GM12878 (cell line): ENCODE measurements around the gene USP17L12. TPM values are rescaled to one million over a fixed set of nuclear protein-coding genes. Genes with fewer than 3 reads are reported as not detected.
"Not testable (repeated sequence)": the region's sequence is repeated elsewhere in the genome, so short reads cannot be mapped to it uniquely, and the experiment has no call there.

Experiments
- ATAC-seq: fragments of 200-7000 bp; cut with Tn5 transposase; 3 replicates; pipeline ENCODE4 v1.9.1; 2020; ENCODE audit warnings: mild to moderate bottlenecking, moderate library complexity
- BruUV-seq: library from RNA; stranded (reverse); fragments of 400-500 nt; replicated peaks from 2 replicates; lab custom pipeline; 2021; lab: Mats Ljungman, UMichigan
- CTCF ChIA-PET: fragments of 300-600 bp; sonication (Branson Sonifier 250); formaldehyde crosslinking; extraction: SDS; loops from one replicate; lab custom pipeline; 2021; ENCODE audit warnings: inconsistent platforms; lab: Yijun Ruan, JAX
- POLR2A ChIA-PET: fragments of 350-600 bp; formaldehyde crosslinking; extraction: SDS; loops from one replicate; lab custom pipeline; 2021; ENCODE audit warnings: inconsistent platforms; lab: Charles Lee
- RAD21 ChIA-PET: fragments of 300-600 bp; sonication (Branson Sonifier 250); formaldehyde crosslinking; loops from one replicate; lab custom pipeline; 2023; ENCODE audit warnings: antibody characterized with exemption; ENCODE audit not compliant: unreplicated experiment; lab: Charles Lee
- SMC1A ChIA-PET: fragments of 300-600 bp; sonication (Branson Sonifier 250); formaldehyde crosslinking; loops from one replicate; lab custom pipeline; 2023; ENCODE audit not compliant: unreplicated experiment, uncharacterized antibody; lab: Charles Lee
- DNase-seq: peaks from one replicate; pipeline ENCODE4 v3.0.0-alpha.2; 2011; ENCODE audit warnings: low read depth, low spot score
- FAIRE-seq: peaks from 3 replicates; lab custom pipeline; 2011; peaks lifted over from hg19 to GRCh38; lab: Jason Lieb, UNC
- H2AFZ ChIP-seq: 2 replicates; pipeline ENCODE4 v1.6.0; 2011; ENCODE audit warnings: low read depth, low read length, control low read depth; ENCODE audit not compliant: control insufficient read depth
- H3K27ac ChIP-seq: 2 replicates; pipeline ENCODE4 v1.5.1; 2011; ENCODE audit warnings: control low read depth; ENCODE audit not compliant: control insufficient read depth, insufficient read depth
- H3K27me3 ChIP-seq, 2 experiments: replicated peaks in 1 of 2; 2 replicates each; pipeline versions ENCODE4 v1.6.0 to v1.6.1; 2011; ENCODE audit warnings: low read length in 1 of 2; ENCODE audit not compliant: control insufficient read depth in 2 of 2, insufficient read depth in 2 of 2
- H3K36me3 ChIP-seq, 2 experiments: 2 replicates each; pipeline ENCODE4 v1.5.1; 2011; ENCODE audit warnings: low read length in 1 of 2; ENCODE audit not compliant: control insufficient read depth in 2 of 2, insufficient read depth in 2 of 2
- H3K4me1 ChIP-seq: 2 replicates; pipeline ENCODE4 v1.6.1; 2011; ENCODE audit warnings: mild to moderate bottlenecking, low read length, moderate library complexity, mixed read lengths; ENCODE audit not compliant: control insufficient read depth, insufficient read depth
- H3K4me2 ChIP-seq: 2 replicates; pipeline ENCODE4 v1.6.0; 2011; ENCODE audit warnings: control low read depth; ENCODE audit not compliant: control insufficient read depth, insufficient read depth
- H3K4me3 ChIP-seq: fragments of 200-600 bp; sonication (generic); 2 replicates; pipeline ENCODE4 v1.5.1; 2016
- H3K79me2 ChIP-seq: 2 replicates; pipeline ENCODE4 v1.6.0; 2011; ENCODE audit warnings: low read length; ENCODE audit not compliant: control insufficient read depth, insufficient read depth
- H3K9ac ChIP-seq: 2 replicates; pipeline ENCODE4 v1.8.0; 2011; ENCODE audit warnings: low read length, control low read depth, mixed read lengths; ENCODE audit not compliant: control insufficient read depth, insufficient read depth
- H3K9me3 ChIP-seq: replicated peaks from 3 replicates; pipeline ENCODE4 v1.5.1; 2011; ENCODE audit warnings: mild to moderate bottlenecking, low read length; ENCODE audit not compliant: control insufficient read depth, insufficient read depth
- H4K20me1 ChIP-seq: 2 replicates; pipeline ENCODE4 v1.6.0; 2011; ENCODE audit not compliant: control insufficient read depth, insufficient read depth
- WGBS: methylation state at CpG from one replicate; pipeline ENCODE4 v1.1.6; 2016; ENCODE audit warnings: low lambda C conversion rate; ENCODE audit not compliant: insufficient replicate concordance, insufficient coverage; ENCODE audit errors: missing lambda C conversion rate; 5-methylcytosine and 5-hydroxymethylcytosine counted together
- in situ Hi-C: fragments of 300-500 bp; cut with MboI; formaldehyde crosslinking; loops from 9 replicates; pipeline ENCODE4 v1.14.3; 2018; ENCODE audit warnings: mixed read lengths
- intact Hi-C: fragments of 100-400 bp; cut with micrococcal nuclease; formaldehyde crosslinking; loops from one replicate; pipeline ENCODE4 v1.14.2; 2022; ENCODE audit not compliant: unreplicated experiment
- polyA plus RNA-seq, 11 experiments: library from polyadenylated mRNA; depleted of rRNA in 4 of 11; unstranded in 6 of 11; stranded (reverse) in 5 of 11; fragments of >200 nt; fragmentation: Nextera tagmentation in 4 of 11; fragmentation: Illumina TruSeq in 1 of 11; extraction: Ambion mirVana in 4 of 11; extraction: Trizol in 1 of 11; gene quantifications; 1 replicate in 1 of 11; 2 replicates in 10 of 11; pipeline versions ENCODE4 v1.2.1 to v1.2.3, GENCODE V29; 2011 to 2016; ENCODE audit warnings: inconsistent platforms in 2 of 11, missing spikeins in 2 of 11, low read depth in 1 of 11
- total RNA-seq, 4 experiments: library from RNA; depleted of rRNA in 3 of 4; stranded (reverse); fragments of >200 nt in 3 of 4; fragmentation: Illumina TruSeq in 1 of 4; extraction: Trizol in 1 of 4; gene quantifications; 2 replicates each; pipeline versions ENCODE4 v1.2.1 to v1.2.3, GENCODE V29; 2013 to 2021

USP17L12 gene
- total and polyA plus RNA-seq, 10 of the 15 experiments (the other 5 are each of a cell fraction or from before 2014, with no cell fraction given) = not detected

DNA sequence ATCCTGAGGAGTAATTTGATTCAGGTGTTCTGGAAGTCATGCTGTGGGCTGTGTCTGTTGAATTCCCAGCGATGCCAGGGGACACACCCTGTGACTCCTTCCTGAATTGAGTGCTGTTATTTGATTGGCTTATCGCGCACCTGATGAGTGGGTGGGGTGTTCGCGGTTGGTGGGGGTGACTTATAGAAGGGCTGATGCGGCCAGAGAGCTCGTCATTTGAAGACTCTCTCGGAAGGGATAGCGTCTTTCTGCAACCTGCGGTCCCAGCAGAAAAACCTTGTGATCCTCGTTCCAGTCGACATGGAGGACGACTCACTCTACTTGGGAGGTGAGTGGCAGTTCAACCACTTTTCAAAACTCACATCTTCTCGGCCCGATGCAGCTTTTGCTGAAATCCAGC is 37.9 kb downstream of the USP17L12 start, which contains the start of gene USP17L20:
USP17L20 (plus strand) TSS at position 301 of the 400 bp plus-strand sequence; CDS start at position 301, 0 bp downstream.
- H3K27me3 ChIP-seq, H3K27ac ChIP-seq, H3K4me2 ChIP-seq, DNase-seq, H3K4me3 ChIP-seq, SMC1A ChIA-PET, in situ Hi-C loops, H4K20me1 ChIP-seq, RAD21 ChIA-PET, BruUV-seq, intact Hi-C loops, FAIRE-seq, CTCF ChIA-PET, H3K9me3 ChIP-seq, POLR2A ChIA-PET, H2AFZ ChIP-seq, H3K79me2 ChIP-seq, H3K4me1 ChIP-seq, H3K36me3 ChIP-seq, ATAC-seq, H3K9ac ChIP-seq: not testable (repeated sequence)
- no CpG with 5 or more reads among the region's 15 CpGs for WGBS

- CTCF ChIA-PET, FAIRE-seq: not testable (repeated sequence)
These were observed 42.6 kb downstream of the USP17L12 start, which contains the start of gene USP17L21 for GRCh38 chr4:9262572-9262971. USP17L21 (plus strand) TSS chr4:9262872; CDS start chr4:9262872, 0 bp downstream.

DNA sequence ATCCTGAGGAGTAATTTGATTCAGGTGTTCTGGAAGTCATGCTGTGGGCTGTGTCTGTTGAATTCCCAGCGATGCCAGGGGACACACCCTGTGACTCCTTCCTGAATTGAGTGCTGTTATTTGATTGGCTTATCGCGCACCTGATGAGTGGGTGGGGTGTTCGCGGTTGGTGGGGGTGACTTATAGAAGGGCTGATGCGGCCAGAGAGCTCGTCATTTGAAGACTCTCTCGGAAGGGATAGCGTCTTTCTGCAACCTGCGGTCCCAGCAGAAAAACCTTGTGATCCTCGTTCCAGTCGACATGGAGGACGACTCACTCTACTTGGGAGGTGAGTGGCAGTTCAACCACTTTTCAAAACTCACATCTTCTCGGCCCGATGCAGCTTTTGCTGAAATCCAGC is 47.4 kb downstream of the USP17L12 start, which contains the start of gene USP17L22:
USP17L22 (plus strand) TSS at position 301 of the 400 bp plus-strand sequence; CDS start at position 301, 0 bp downstream.
- POLR2A ChIA-PET, CTCF ChIA-PET, ATAC-seq, H3K4me1 ChIP-seq, RAD21 ChIA-PET, H3K36me3 ChIP-seq, H3K4me3 ChIP-seq, intact Hi-C loops, H2AFZ ChIP-seq, H3K4me2 ChIP-seq, DNase-seq, H3K9me3 ChIP-seq, H3K79me2 ChIP-seq, in situ Hi-C loops, BruUV-seq, SMC1A ChIA-PET, H4K20me1 ChIP-seq, H3K9ac ChIP-seq, H3K27ac ChIP-seq, H3K27me3 ChIP-seq, FAIRE-seq: not testable (repeated sequence)
- no CpG with 5 or more reads among the region's 15 CpGs for WGBS

More at GRCh38 chr4:9262572-9262971, 42.6 kb downstream of the USP17L12 start, which contains the start of gene USP17L21:
- H3K4me2 ChIP-seq, in situ Hi-C loops, H3K27me3 ChIP-seq, H3K9me3 ChIP-seq, ATAC-seq, H3K36me3 ChIP-seq, H3K4me1 ChIP-seq, intact Hi-C loops, H4K20me1 ChIP-seq, RAD21 ChIA-PET, H3K79me2 ChIP-seq, BruUV-seq, H3K27ac ChIP-seq, POLR2A ChIA-PET, DNase-seq, H2AFZ ChIP-seq, H3K9ac ChIP-seq, H3K4me3 ChIP-seq, SMC1A ChIA-PET: not testable (repeated sequence)
- no CpG with 5 or more reads among the region's 13 CpGs for WGBS
